Measurements from ENCODE around the gene FAM20B. TPM values are rescaled to one million over a fixed set of nuclear protein-coding genes. Genes with fewer than 3 reads are reported as not detected.

FAM20B gene
- total RNA-seq, 8 experiments from 2014 or later: 28.0 to 40.5 (median 33.2) TPM

DNA sequence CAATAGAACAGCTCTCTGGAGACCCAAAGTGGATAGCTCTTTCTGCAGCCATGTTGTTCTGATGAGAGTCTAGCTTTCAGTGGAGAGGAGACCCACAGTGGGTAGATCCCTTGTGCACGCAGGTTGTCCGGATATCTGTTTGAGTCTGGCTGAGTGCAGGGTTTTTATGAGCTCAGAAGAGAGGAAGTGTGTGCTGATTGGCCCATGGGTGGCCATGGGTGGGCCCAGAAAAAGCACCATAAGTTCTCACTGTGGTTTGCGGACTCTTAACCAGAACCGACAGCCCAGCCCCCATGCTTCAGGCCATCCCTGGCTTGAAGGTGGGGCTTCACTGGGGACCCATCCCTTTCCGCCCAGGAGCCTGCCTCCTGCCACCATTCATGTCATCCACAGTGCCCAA is 17.0 kb downstream of the FAM20B start:
- H3K27ac ChIP-seq: no peak overlapping the region
- in situ Hi-C loops (cut with MboI; ENCODE audit: low pct_unique_long_range_greater_than_20kb in 2 of 9, low sequenced_read_pairs in 9 of 9, unreplicated experiment in 9 of 9): no loop called here
- no peak overlapping the region for H3K4me3 ChIP-seq
- ATAC-seq (replicated peaks in 6 of 8): no peak
- WGBS, 10 experiments: 92 to 100% (median 100%) methylated on average over 1 to 4 of the region's 5 CpGs; no CpG with 5 or more reads in 4 of the 10 experiments
- H3K4me1 ChIP-seq (replicated peaks in 1 of 2): peaks cover 10 to 12% of the 10 kb centered on the region in 2 donors

- 50 to 100% (median 90%) methylated on average over 1 to 3 of the region's 4 CpGs; no CpG with 5 or more reads in 5 of the 10 experiments for WGBS, 10 experiments
- in situ Hi-C loops (cut with MboI; ENCODE audit: low pct_unique_long_range_greater_than_20kb in 2 of 9, low sequenced_read_pairs in 9 of 9, unreplicated experiment in 9 of 9): no loop called here
- ATAC-seq (replicated peaks in 6 of 8): no peak
- H3K4me1 ChIP-seq (replicated peaks in 1 of 2): peaks cover 10 to 12% of the 10 kb centered on the region in 2 donors
- H3K27ac ChIP-seq: no peak overlapping the region
- H3K4me3 ChIP-seq: no peak overlapping the region
These were observed 17.6 kb downstream of the FAM20B start for GRCh38 chr1:179043266-179043665.

DNA sequence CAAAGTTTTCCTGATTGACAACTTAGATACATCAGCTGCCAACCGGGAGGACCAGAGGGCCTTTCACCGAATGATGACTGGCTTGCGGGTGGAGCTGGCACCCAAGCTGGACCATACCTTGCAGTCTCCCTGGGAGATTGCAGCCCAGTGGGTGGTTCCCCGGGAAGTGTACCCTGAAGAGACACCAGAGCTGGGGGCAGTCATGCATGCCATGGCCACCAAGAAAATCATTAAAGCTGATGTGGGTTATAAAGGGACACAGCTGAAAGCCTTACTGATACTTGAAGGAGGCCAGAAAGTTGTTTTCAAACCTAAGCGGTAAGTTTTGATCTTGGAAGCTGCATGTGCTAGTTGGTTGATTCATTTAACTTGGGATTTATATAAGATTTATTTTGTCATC is 18.2 kb downstream of the FAM20B start:
- in situ Hi-C loops (cut with MboI; ENCODE audit: low pct_unique_long_range_greater_than_20kb in 2 of 9, low sequenced_read_pairs in 9 of 9, unreplicated experiment in 9 of 9): no loop called here
- no peak for ATAC-seq (replicated peaks in 6 of 8)
- 92 to 100% (median 98%) methylated on average over 1 to 5 of the region's 5 CpGs; no CpG with 5 or more reads in 2 of the 10 experiments for WGBS, 10 experiments
- H3K27ac ChIP-seq: no peak overlapping the region
- H3K4me1 ChIP-seq (replicated peaks in 1 of 2): peaks cover 10 to 12% of the 10 kb centered on the region in 2 donors
- no peak overlapping the region for H3K4me3 ChIP-seq

DNA sequence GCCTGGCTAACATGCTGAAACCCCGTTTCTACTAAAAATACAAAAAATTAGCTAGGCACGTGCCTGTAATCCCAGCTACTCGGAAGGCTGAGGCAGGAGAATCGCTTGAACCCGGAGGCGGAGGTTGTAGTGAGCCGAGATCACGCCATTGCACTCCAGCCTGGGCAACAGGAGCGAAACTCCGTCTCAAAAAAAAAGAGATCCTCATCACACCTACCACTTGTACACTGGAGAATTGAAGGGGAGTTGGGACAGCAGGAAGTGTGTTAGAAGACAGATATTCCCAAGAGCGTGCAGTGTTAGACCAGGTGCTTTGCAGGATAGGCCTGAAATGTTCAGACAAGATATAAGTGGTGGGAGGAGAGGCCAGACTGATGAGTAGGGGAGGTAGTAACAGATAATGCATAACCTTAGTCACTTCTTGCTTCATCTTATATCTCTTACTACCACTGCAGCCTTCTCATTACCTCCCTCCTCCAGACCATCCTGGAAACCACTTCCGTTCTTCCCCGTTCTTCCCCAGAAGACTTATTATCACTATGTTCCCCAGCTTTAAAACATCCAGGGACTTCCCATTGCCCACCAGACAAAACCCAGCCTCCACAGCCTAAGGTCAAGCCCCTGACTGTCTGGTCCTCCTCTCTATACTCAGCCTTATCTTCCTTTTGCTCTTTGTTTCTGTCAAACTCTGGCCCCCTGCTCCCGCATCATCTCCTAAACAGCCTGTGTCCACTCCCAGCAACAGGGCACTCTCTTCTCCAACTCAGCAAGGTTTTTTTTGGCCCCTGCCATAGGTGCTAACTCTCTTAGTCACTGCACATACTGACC is 21.3 kb downstream of the FAM20B start:
- WGBS, 10 experiments: 72 to 98% (median 94%) methylated on average over 2 to 13 of the region's 14 CpGs; no CpG with 5 or more reads in 2 of the 10 experiments
- ATAC-seq (replicated peaks in 6 of 8): peak in 3 of 8 experiments; percentile 33 to 63 (median 40)
- in situ Hi-C loops (cut with MboI; ENCODE audit: low pct_unique_long_range_greater_than_20kb in 2 of 9, low sequenced_read_pairs in 9 of 9, unreplicated experiment in 9 of 9): no loop called here

DNA sequence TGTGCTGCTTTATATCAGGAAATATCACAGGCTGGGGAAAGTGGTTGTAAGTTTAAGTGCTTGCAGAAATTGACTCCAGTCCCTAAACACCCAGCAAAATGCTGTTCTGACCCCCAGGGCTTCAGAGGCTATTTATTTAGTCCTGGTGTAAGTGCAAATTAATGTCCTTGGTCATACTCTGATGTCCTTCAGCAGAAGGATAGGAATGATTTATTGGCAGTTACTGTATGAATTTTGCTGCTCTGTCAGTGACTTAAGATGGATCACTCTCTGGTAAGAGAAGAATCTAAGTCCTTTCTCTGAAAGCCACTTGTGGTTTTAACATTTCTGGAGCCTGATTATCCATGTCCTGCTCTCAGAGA is 21.9 kb downstream of the FAM20B start:
- no peak overlapping the region for H3K27ac ChIP-seq
- H3K4me1 ChIP-seq (replicated peaks in 1 of 2): peaks cover 7 to 12% of the 10 kb centered on the region in 2 donors
- no peak overlapping the region for H3K4me3 ChIP-seq
- ATAC-seq (replicated peaks in 6 of 8): peak in 3 of 8 experiments; percentile 52 to 93 (median 88)
- in situ Hi-C loops (cut with MboI; ENCODE audit: low pct_unique_long_range_greater_than_20kb in 2 of 9, low sequenced_read_pairs in 9 of 9, unreplicated experiment in 9 of 9): no loop called here

More for the DNA sequence above, 21.3 kb downstream of the FAM20B start:
- peaks cover 7 to 12% of the 10 kb centered on the region in 2 donors for H3K4me1 ChIP-seq (replicated peaks in 1 of 2)
- H3K27ac ChIP-seq: no peak overlapping the region
- H3K4me3 ChIP-seq: no peak overlapping the region

DNA sequence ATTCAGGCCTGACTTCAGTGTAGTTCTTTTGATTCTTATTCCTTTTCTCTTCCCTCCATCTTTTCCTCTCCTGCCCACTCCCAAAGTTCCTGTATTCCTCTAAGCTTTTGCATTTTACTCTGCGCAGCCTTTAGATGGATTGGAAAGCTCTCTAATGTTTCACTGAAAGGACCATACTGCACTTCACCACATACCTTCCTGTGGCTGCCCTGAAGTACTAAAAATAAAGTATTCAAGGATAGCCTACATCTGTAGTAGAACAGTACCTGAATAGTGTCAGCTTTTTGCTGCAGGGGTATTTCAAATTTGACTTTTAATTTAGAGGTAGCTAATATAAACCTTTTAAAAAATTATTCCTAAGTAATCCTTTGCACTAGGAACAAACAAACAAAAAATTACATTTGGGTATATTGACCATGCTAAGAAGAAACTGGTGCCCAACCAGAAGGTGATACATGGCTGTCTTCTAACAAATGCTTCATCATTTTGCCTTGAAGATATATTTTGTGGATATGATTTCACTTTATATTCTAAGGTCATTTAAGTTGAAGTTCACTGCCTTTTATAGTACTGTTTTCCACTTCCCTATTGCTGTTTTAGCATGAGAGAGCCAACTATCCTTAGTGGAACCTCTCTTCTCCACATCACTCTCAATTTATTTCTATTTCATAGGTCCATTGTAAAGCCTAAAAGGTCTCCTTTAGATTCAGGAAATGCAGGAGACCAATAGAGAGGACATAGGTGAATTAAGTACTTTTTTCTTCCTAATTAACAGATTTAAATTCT is 22.8 kb downstream of the FAM20B start:
- no peak overlapping the region for H3K27ac ChIP-seq
- WGBS, 10 experiments: 86 to 100% (median 100%) methylated on average over 1 of the region's 1 CpG; no CpG with 5 or more reads in 1 of the 10 experiments
- in situ Hi-C loops (cut with MboI; ENCODE audit: low pct_unique_long_range_greater_than_20kb in 2 of 9, low sequenced_read_pairs in 9 of 9, unreplicated experiment in 9 of 9): no loop called here
- ATAC-seq (replicated peaks in 6 of 8): no peak
- no peak overlapping the region for H3K4me3 ChIP-seq
- H3K4me1 ChIP-seq (replicated peaks in 1 of 2): peaks cover 7 to 12% of the 10 kb centered on the region in 2 donors

DNA sequence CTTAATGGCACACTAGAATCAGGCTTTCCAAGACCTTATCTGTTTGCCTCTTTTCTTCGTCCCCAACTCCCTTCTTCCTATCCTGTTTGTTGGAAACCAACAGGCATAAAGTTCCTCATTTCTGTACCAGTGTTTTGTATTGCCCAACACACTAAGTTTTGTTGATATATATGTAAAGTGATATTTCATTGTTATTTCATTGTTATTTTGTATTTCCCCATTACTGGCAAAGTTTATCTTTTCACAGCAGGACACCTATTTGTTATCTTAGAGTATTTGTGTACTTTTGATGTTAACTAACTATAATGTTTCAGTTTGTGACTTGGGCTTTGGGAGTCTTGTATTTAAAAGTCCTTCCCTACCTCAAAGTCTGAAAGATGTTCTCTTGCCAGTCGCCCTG is 27.1 kb downstream of the FAM20B start:
- in situ Hi-C loops (cut with MboI; ENCODE audit: low pct_unique_long_range_greater_than_20kb in 2 of 9, low sequenced_read_pairs in 9 of 9, unreplicated experiment in 9 of 9): no loop called here
- 86 to 100% (median 97%) methylated on average over 1 to 2 of the region's 2 CpGs; no CpG with 5 or more reads in 1 of the 10 experiments for WGBS, 10 experiments
- H3K27ac ChIP-seq: no peak overlapping the region
- ATAC-seq (replicated peaks in 6 of 8): no peak
- H3K4me1 ChIP-seq (replicated peaks in 1 of 2): no peaks in the 10 kb centered on the region
- no peak overlapping the region for H3K4me3 ChIP-seq

DNA sequence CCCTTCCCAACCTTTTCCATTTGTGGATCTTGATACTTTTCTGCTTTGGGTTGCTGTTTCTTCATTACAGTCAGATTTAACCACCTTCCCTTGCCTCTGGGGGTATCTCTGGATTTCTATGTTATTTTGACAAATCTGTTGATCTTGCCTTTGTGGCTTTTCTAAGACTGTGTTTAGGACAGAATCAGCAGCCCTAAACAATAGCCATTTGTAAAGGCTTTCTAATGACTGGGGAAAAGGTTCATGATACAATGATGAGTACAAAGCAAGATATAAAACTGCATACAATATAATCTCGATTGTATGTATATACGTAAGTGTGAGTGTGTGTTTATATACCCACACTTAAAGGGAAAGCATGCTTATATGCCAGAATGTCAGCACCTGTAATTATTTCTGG is 27.8 kb downstream of the FAM20B start:
- in situ Hi-C loops (cut with MboI; ENCODE audit: low pct_unique_long_range_greater_than_20kb in 2 of 9, low sequenced_read_pairs in 9 of 9, unreplicated experiment in 9 of 9): no loop called here
- no peaks in the 10 kb centered on the region for H3K4me1 ChIP-seq (replicated peaks in 1 of 2)
- WGBS, 10 experiments: 79 to 100% (median 91%) methylated on average over 1 to 2 of the region's 2 CpGs; no CpG with 5 or more reads in 2 of the 10 experiments
- no peak overlapping the region for H3K4me3 ChIP-seq
- no peak for ATAC-seq (replicated peaks in 6 of 8)
- H3K27ac ChIP-seq: no peak overlapping the region

GRCh38 chr1:179055937-179056336 is 30.2 kb downstream of the FAM20B start:
- H3K27ac ChIP-seq: no peak overlapping the region
- peaks cover 0 to 5% of the 10 kb centered on the region in 2 donors for H3K4me1 ChIP-seq (replicated peaks in 1 of 2)
- no peak overlapping the region for H3K4me3 ChIP-seq
- ATAC-seq (replicated peaks in 6 of 8): no peak
- 70 to 100% (median 100%) methylated on average over 2 of the region's 2 CpGs; no CpG with 5 or more reads in 2 of the 10 experiments for WGBS, 10 experiments
- in situ Hi-C loops (cut with MboI; ENCODE audit: low pct_unique_long_range_greater_than_20kb in 2 of 9, low sequenced_read_pairs in 9 of 9, unreplicated experiment in 9 of 9): no loop called here

DNA sequence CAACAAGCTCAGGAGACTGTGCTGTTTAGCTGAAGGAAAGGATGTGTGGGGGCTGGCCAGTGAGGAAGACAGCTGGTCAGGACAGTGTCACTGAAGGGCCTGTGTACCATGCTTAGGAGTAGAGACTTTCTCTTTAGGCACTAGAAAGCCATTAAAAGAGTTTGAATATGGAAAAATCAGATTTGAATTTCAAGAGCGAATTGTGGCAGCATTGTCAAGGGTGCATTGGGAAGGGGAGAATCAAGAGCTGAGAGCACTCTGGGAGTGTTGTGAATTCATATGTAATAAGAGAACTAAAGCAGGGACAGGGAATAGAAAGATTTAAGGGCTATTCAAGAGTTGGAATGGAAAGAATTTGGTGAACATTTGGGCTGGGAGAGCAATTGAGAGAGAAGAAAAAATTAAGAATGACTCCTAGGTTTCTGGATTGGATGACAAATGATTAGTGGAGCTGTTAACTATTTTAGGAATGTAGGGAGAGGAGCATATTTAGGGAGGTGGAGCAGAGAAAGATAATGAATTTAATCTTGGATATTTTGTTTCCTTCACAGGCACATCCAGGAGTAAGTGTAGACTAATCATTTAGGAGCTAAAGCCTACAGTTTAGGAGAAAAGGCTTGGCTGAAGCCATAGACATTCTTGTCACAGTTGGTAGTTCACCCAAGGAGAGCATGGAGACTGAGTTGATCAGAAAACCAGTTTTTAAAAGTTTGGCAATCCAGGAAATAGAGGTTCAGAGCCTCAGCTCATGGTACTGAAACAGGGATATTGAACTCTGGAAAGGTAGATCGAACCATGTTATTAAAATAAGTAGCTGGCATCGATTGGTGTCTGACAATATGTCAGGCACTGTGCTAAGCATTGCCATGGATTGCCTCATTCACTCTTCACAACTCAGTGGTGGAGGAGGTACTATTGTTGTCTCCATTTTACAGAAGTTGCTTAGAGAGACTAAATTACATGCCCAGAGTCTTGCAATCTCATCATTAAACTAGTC is 33.1 kb downstream of the FAM20B start:
- in situ Hi-C loops (cut with MboI; ENCODE audit: low pct_unique_long_range_greater_than_20kb in 2 of 9, low sequenced_read_pairs in 9 of 9, unreplicated experiment in 9 of 9): no loop called here
- H3K27ac ChIP-seq: peak overlapping the region in 1 of 2 donors; percentile 16
- peaks cover 4 to 5% of the 10 kb centered on the region in 2 donors for H3K4me1 ChIP-seq (replicated peaks in 1 of 2)
- WGBS, 10 experiments: 0 to 83% (median 74%) methylated on average over 1 to 3 of the region's 3 CpGs
- peak in 6 of 8 experiments; percentile 32 to 87 (median 72) for ATAC-seq (replicated peaks in 6 of 8)
- H3K4me3 ChIP-seq: no peak overlapping the region

- ATAC-seq (replicated peaks in 6 of 8): no peak
These were observed 35.9 kb downstream of the FAM20B start for GRCh38 chr1:179061360-179062282.

More at GRCh38 chr1:179061360-179062282, 35.9 kb downstream of the FAM20B start:
- Histone ChIP-seq H3K4me3 (no peak overlapping the region), H3K27ac (no peak overlapping the region), H3K4me1 (replicated peaks in 1 of 2) (peaks cover 4 to 5% of the 10 kb centered on the region in 2 donors)
- 39 to 100% (median 96%) methylated on average over 1 to 8 of the region's 8 CpGs; no CpG with 5 or more reads in 1 of the 10 experiments for WGBS, 10 experiments
- in situ Hi-C loops (cut with MboI; ENCODE audit: low pct_unique_long_range_greater_than_20kb in 2 of 9, low sequenced_read_pairs in 9 of 9, unreplicated experiment in 9 of 9): no loop called here

Data from motor neuron (in vitro differentiated cells).